A549 (cell line): Measurements from ENCODE around the gene SAMD13. TPM values are rescaled to one million over a fixed set of nuclear protein-coding genes. Genes with fewer than 3 reads are reported as not detected.

ENCODE experiments used
- ATAC-seq, 2 experiments: fragments of 200-7000 bp in 1 of 2; fragments of >200 bp in 1 of 2; cut with Nextera tagmentation in 1 of 2; cut with Tn5 transposase in 1 of 2; 3 replicates each; pipeline versions ENCODE4 v1.8.0 to v1.9.1; 2018 to 2020; ENCODE audit warnings: mild to moderate bottlenecking in 1 of 2, moderate library complexity in 1 of 2
- CTCF ChIA-PET: fragments of 300-600 bp; sonication (Branson Sonifier 250); formaldehyde crosslinking; extraction: SDS; loops from one replicate; lab custom pipeline; 2021; ENCODE audit warnings: antibody characterized with exemption, inconsistent platforms; lab: Yijun Ruan, JAX
- POLR2A ChIA-PET: fragments of 350-600 bp; formaldehyde crosslinking; extraction: SDS; loops from one replicate; lab custom pipeline; 2021; ENCODE audit warnings: antibody characterized with exemption, inconsistent platforms; lab: Yijun Ruan, JAX
- DNase-seq, 2 experiments: peaks; one replicate each; pipeline versions ENCODE4 v3.0.0 to v3.0.0-alpha.2; 2011 to 2016; ENCODE audit warnings: low read depth in 1 of 2, low spot score in 1 of 2
- FAIRE-seq: peaks from 2 replicates; lab custom pipeline; 2011; peaks lifted over from hg19 to GRCh38; lab: Jason Lieb, UNC
- H3K27ac ChIP-seq, 2 experiments: fragments of >200 bp; sonication (Bioruptor Twin); formaldehyde crosslinking; 3 replicates each; pipeline ENCODE4 v1.5.1; 2016 to 2017
- H3K4me1 ChIP-seq: fragments of >200 bp; sonication (Bioruptor Twin); formaldehyde crosslinking; 3 replicates; pipeline ENCODE4 v1.6.1; 2016
- H3K4me2 ChIP-seq: fragments of >200 bp; sonication (Bioruptor Twin); formaldehyde crosslinking; 3 replicates; pipeline ENCODE4 v1.6.1; 2016
- H3K4me3 ChIP-seq: fragments of >200 bp; sonication (Bioruptor Twin); formaldehyde crosslinking; 3 replicates; pipeline ENCODE4 v1.5.1; 2016
- H3K9me3 ChIP-seq: fragments of >200 bp; sonication (Bioruptor Twin); formaldehyde crosslinking; 3 replicates; pipeline ENCODE4 v1.6.1; 2016
- CBX8 ChIP-seq: fragments of 200-600 bp; sonication (generic); IDR thresholded peaks from 2 replicates; pipeline ENCODE4 v1.6.1; 2016
- CEBPB ChIP-seq, 2 experiments: fragments of >200 bp in 1 of 2; sonication (Bioruptor Twin) in 1 of 2; formaldehyde crosslinking in 1 of 2; IDR thresholded peaks; 2 replicates each; pipeline ENCODE4 v1.6.1; 2012 to 2016
- CHD2 ChIP-seq: fragments of 150-350 bp; IDR thresholded peaks from 2 replicates; pipeline ENCODE4 v1.6.1; 2014; ENCODE audit warnings: low read length; ENCODE audit not compliant: partially characterized antibody
- FOXS1 ChIP-seq: fragments of 250-450 bp; sonication (Bioruptor Pico); IDR thresholded peaks from 2 replicates; pipeline ENCODE4 v1.5.0; 2020; ENCODE audit warnings: mild to moderate bottlenecking, moderate library complexity
- HDAC2 ChIP-seq: fragments of 200-600 bp; sonication (generic); IDR thresholded peaks from 2 replicates; pipeline ENCODE4 v1.6.1; 2016
- HOXA7 ChIP-seq: fragments of 250-450 bp; sonication (Bioruptor Pico); IDR thresholded peaks from 2 replicates; pipeline ENCODE4 v1.5.0; 2020; ENCODE audit warnings: mild to moderate bottlenecking, moderate library complexity
- JUN ChIP-seq, 2 experiments: fragments of >200 bp; sonication (Bioruptor Twin); formaldehyde crosslinking; IDR thresholded peaks; 2 replicates in 1 of 2; 3 replicates in 1 of 2; pipeline ENCODE4 v1.6.1; 2016 to 2017
- JUNB ChIP-seq: fragments of >200 bp; sonication (Bioruptor Twin); formaldehyde crosslinking; IDR thresholded peaks from 2 replicates; pipeline ENCODE4 v1.6.1; 2016
- MAFK ChIP-seq: fragments of 450-650 bp; IDR thresholded peaks from 2 replicates; pipeline ENCODE4 v1.6.1; 2014; ENCODE audit not compliant: partially characterized antibody
- NFE2L2 ChIP-seq: fragments of 150-350 bp; conservative IDR thresholded peaks from 2 replicates; pipeline ENCODE4 v1.6.1; 2014; ENCODE audit warnings: low read length
- PHF8 ChIP-seq: fragments of 200-600 bp; sonication (generic); IDR thresholded peaks from 2 replicates; pipeline ENCODE4 v1.6.1; 2016; ENCODE audit warnings: low read depth, mild to moderate bottlenecking, antibody characterized with exemption, moderate library complexity, borderline replicate concordance
- POLR2A ChIP-seq: IDR thresholded peaks from 2 replicates; pipeline ENCODE4 v1.6.1; 2012; ENCODE audit warnings: mild to moderate bottlenecking, low read length
- RARB ChIP-seq: fragments of 250-450 bp; sonication (Bioruptor Pico); IDR thresholded peaks from 2 replicates; pipeline ENCODE4 v1.8.0; 2021; ENCODE audit warnings: mild to moderate bottlenecking, moderate library complexity
- RCOR1 ChIP-seq: fragments of 150-350 bp; IDR thresholded peaks from 2 replicates; pipeline ENCODE4 v1.6.1; 2014; ENCODE audit warnings: antibody characterized with exemption, low read length, low read depth
- RNF2 ChIP-seq: fragments of 200-600 bp; sonication (generic); IDR thresholded peaks from 2 replicates; pipeline ENCODE4 v1.6.1; 2016; ENCODE audit warnings: low read depth, mild to moderate bottlenecking, antibody characterized with exemption, moderate library complexity, borderline replicate concordance
- SMC3 ChIP-seq: fragments of >200 bp; sonication (Bioruptor Twin); formaldehyde crosslinking; IDR thresholded peaks from 3 replicates; pipeline ENCODE4 v1.6.1; 2018; ENCODE audit warnings: inconsistent platforms
- SREBF2 ChIP-seq: fragments of 450-650 bp; IDR thresholded peaks from 2 replicates; pipeline ENCODE4 v1.6.1; 2014; ENCODE audit warnings: mild to moderate bottlenecking, moderate library complexity
- TP53 ChIP-seq: fragments of 250-450 bp; sonication (Bioruptor Pico); IDR thresholded peaks from 2 replicates; pipeline ENCODE4 v1.5.0; 2021; ENCODE audit warnings: mild to moderate bottlenecking, moderate library complexity
- whole genome bisulfite sequencing: methylation state at CpG from one replicate; pipeline ENCODE4 v1.1.6; 2017; ENCODE audit errors: missing lambda C conversion rate; 5-methylcytosine and 5-hydroxymethylcytosine counted together
- polyA plus RNA-seq, 4 experiments: library from polyadenylated mRNA; depleted of rRNA in 3 of 4; stranded (reverse); fragments of >200 nt; fragmentation: RNase III in 1 of 4; extraction: RNeasy Plus Mini Kit Qiagen cat#74134 plus additional on column Dnase treatment in 1 of 4; gene quantifications; 2 replicates in 3 of 4; 3 replicates in 1 of 4; pipeline ENCODE4 v1.2.3, GENCODE V29; 2011 to 2017
- TF ChIP-seq, protein P1 (sequence below): fragments of 450-650 bp; IDR thresholded peaks from 2 replicates; pipeline ENCODE4 v1.6.1; 2014; ENCODE audit warnings: antibody characterized with exemption
- TF ChIP-seq, protein P2 (sequence below): fragments of >200 bp; sonication (Bioruptor Twin); formaldehyde crosslinking; IDR thresholded peaks from 2 replicates; pipeline ENCODE4 v1.6.1; 2016
- TF ChIP-seq, protein P3 (sequence below): fragments of 250-450 bp; sonication (Bioruptor Pico); IDR thresholded peaks from 2 replicates; pipeline ENCODE4 v1.5.0; 2020; ENCODE audit warnings: low read depth, mild to moderate bottlenecking, moderate library complexity
- TF ChIP-seq, protein P4 (sequence below): IDR thresholded peaks from 2 replicates; pipeline ENCODE4 v1.6.1; 2012
- TF ChIP-seq, protein P5 (sequence below): IDR thresholded peaks from 2 replicates; pipeline ENCODE4 v1.6.1; 2012
- TF ChIP-seq, protein P6 (sequence below): fragments of 150-350 bp; IDR thresholded peaks from 2 replicates; pipeline ENCODE4 v1.6.1; 2014; ENCODE audit warnings: low read depth, mild to moderate bottlenecking, low read length

Gene SAMD13
- polyA plus RNA-seq, 2 of the 4 experiments (the other 2 are of a cell fraction): 0.59 to 2.4 TPM

DNA sequence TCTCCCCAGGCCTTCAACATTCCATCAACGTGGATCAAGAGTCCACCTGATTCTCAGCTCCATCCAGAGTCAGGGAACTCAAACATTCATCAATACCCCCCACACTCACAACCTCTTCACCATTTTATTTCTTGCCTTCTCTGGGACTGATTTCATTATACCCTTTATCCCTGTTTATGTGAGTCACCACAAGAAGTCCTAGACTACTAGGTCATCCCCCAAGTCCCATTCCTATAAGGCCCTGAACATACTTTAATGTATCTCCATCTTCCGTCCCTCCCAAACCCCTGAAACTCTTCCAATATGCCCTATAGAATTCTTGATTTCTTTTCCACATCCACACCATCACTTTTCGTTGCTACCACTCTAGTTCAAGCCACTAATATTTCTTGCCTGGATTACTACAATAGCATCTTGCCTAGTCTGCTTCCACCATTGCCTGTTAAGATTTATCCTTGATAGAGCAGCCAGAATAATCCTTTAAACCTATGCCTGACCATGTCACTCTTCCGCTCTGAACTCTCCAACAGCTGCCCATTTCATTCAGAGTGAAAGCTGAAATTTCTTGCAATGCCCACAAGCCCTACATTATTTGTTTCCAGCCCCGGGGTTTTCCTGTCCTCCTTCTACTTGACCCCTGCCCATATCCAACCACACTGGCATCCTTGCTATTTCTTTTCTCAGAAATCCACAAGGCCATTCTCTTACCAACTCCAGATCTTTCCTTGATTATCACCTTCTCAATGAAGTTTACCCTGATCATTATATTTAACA lies 9.4 kb upstream of the SAMD13 start:
- 58% methylated on average over 5 of the region's 5 CpGs for WGBS
- CTCF ChIA-PET: no interaction called here
- Histone ChIP-seq H3K4me3 (no peak overlapping the region), H3K4me1 (peaks cover 4% of the 10 kb centered on the region; the same call in 1 of the 3 replicates), H3K27ac (no peak overlapping the region), H3K9me3 (no peaks in the 10 kb centered on the region; the same call in 2 of the 3 replicates), H3K4me2 (no peak overlapping the region)
- ATAC-seq (no peak), FAIRE-seq (no peak), DNase-seq (no peak)
- POLR2A ChIA-PET: no interaction called here
- TF ChIP-seq NFE2L2 (no peak), POLR2A (no peak), CHD2 (no peak), HDAC2 (no peak), CEBPB (IDR thresholded peaks at IDR 0.05) (no peak), FOXS1 (CRISPR knock-in tag) (no peak), RARB (CRISPR knock-in tag) (no peak)
- TF ChIP-seq, protein P1, sequence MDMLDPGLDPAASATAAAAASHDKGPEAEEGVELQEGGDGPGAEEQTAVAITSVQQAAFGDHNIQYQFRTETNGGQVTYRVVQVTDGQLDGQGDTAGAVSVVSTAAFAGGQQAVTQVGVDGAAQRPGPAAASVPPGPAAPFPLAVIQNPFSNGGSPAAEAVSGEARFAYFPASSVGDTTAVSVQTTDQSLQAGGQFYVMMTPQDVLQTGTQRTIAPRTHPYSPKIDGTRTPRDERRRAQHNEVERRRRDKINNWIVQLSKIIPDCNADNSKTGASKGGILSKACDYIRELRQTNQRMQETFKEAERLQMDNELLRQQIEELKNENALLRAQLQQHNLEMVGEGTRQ: no peak

DNA sequence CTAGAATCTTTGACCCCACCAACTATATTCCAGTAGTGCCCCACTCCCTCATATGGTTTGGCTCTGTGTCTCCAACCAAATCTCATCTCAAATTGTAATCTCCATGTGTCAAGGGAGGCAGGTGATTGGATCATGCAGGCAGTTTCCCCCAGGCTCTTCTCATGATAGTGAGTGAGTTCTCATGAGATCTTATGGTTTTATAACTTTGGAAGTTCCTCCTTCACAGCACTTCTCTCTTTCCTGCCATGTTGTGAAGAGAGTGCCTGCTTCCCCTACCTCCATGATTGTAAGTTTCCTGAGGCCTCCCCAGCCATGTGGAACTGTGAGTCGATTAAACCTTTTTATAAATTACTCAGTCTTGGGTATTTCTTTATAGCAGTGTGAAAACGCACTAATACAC lies 7.7 kb upstream of the SAMD13 start:
- no peak for DNase-seq
- Histone ChIP-seq H3K9me3 (no peaks in the 10 kb centered on the region; the same call in 2 of the 3 replicates), H3K4me2 (no peak overlapping the region), H3K4me3 (no peak overlapping the region), H3K4me1 (peaks cover 8% of the 10 kb centered on the region; the same call in 2 of the 3 replicates), H3K27ac (no peak overlapping the region)
- WGBS: 58% methylated on average over 2 of the region's 2 CpGs
- no peak for ATAC-seq
- CTCF ChIA-PET: no interaction called here
- POLR2A ChIA-PET: no interaction called here
- TF ChIP-seq, protein P2, sequence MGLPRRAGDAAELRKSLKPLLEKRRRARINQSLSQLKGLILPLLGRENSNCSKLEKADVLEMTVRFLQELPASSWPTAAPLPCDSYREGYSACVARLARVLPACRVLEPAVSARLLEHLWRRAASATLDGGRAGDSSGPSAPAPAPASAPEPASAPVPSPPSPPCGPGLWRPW: no peak
- FAIRE-seq: no peak

DNA sequence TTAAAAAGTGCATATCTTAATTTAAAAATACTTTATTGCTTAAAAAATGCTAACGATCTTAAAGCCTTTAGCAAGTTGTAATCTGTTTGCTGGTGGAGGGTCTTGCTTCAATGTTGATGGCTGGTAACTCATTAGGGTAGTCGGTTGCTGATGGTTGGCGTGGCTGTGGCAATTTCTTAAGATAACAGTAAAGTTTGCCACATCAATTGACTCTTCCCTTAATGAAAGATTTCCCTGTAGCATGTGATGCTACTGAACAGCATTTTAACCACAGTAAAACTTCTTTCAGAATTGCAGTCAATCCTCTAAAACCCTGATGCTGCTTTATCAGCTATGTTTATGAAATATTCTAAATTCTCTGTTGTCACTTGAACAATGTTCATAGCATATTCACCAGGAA lies 6.8 kb upstream of the SAMD13 start:
- POLR2A ChIA-PET: no interaction called here
- 91% methylated on average over 3 of the region's 3 CpGs for WGBS

More for the DNA sequence above, 6.8 kb upstream of the SAMD13 start:
- Histone ChIP-seq H3K4me1 (peaks cover 9% of the 10 kb centered on the region), H3K9me3 (no peaks in the 10 kb centered on the region; the same call in 2 of the 3 replicates), H3K27ac (no peak overlapping the region), H3K4me3 (no peak overlapping the region), H3K4me2 (no peak overlapping the region)
- no peak for FAIRE-seq
- ATAC-seq: no peak
- no peak for DNase-seq
- CTCF ChIA-PET: no interaction called here
- TF ChIP-seq JUN (IDR thresholded peaks at IDR 0.05) (no peak), HOXA7 (CRISPR knock-in tag) (no peak), FOXS1 (CRISPR knock-in tag) (no peak), MAFK (no peak), TP53 (CRISPR knock-in tag) (no peak), RCOR1 (no peak), SREBF2 (no peak), NFE2L2 (no peak), CBX8 (no peak), RNF2 (no peak), PHF8 (no peak), JUNB (no peak), SMC3 (no peak)
- TF ChIP-seq, protein P3, sequence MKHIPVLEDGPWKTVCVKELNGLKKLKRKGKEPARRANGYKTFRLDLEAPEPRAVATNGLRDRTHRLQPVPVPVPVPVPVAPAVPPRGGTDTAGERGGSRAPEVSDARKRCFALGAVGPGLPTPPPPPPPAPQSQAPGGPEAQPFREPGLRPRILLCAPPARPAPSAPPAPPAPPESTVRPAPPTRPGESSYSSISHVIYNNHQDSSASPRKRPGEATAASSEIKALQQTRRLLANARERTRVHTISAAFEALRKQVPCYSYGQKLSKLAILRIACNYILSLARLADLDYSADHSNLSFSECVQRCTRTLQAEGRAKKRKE (CRISPR knock-in tag): no peak
- TF ChIP-seq, protein P4, sequence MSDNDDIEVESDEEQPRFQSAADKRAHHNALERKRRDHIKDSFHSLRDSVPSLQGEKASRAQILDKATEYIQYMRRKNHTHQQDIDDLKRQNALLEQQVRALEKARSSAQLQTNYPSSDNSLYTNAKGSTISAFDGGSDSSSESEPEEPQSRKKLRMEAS: no peak
- TF ChIP-seq, protein P5, sequence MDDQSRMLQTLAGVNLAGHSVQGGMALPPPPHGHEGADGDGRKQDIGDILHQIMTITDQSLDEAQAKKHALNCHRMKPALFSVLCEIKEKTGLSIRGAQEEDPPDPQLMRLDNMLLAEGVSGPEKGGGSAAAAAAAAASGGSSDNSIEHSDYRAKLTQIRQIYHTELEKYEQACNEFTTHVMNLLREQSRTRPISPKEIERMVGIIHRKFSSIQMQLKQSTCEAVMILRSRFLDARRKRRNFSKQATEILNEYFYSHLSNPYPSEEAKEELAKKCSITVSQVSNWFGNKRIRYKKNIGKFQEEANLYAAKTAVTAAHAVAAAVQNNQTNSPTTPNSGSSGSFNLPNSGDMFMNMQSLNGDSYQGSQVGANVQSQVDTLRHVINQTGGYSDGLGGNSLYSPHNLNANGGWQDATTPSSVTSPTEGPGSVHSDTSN: no peak
- TF ChIP-seq, protein P6, sequence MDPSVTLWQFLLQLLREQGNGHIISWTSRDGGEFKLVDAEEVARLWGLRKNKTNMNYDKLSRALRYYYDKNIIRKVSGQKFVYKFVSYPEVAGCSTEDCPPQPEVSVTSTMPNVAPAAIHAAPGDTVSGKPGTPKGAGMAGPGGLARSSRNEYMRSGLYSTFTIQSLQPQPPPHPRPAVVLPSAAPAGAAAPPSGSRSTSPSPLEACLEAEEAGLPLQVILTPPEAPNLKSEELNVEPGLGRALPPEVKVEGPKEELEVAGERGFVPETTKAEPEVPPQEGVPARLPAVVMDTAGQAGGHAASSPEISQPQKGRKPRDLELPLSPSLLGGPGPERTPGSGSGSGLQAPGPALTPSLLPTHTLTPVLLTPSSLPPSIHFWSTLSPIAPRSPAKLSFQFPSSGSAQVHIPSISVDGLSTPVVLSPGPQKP: no peak
- TF ChIP-seq, protein P2: no peak
